CD4-positive, alpha-beta T cell treated with Interleukin-10 for 1 hour (primary cell): ENCODE results near the gene ITIH5.

Experiments
- DNase-seq: peaks from one replicate; pipeline ENCODE4 v3.0.0-alpha.2; 2020

ITIH5 gene

GRCh38 chr10:7579681-7580080 lies 87.1 kb downstream of the ITIH5 start:
- DNase-seq: no peak

- DNase-seq: no peak
Observed at GRCh38 chr10:7577579-7577978, 89.2 kb downstream of the ITIH5 start.

- DNase-seq: no peak
Observed at GRCh38 chr10:7577176-7577575, 89.6 kb downstream of the ITIH5 start.

GRCh38 chr10:7576340-7576739 lies 90.4 kb downstream of the ITIH5 start:
- DNase-seq: no peak

GRCh38 chr10:7572391-7572790 lies 94.4 kb downstream of the ITIH5 start:
- no peak for DNase-seq

GRCh38 chr10:7571981-7572380 lies 94.8 kb downstream of the ITIH5 start:
- no peak for DNase-seq

DNA sequence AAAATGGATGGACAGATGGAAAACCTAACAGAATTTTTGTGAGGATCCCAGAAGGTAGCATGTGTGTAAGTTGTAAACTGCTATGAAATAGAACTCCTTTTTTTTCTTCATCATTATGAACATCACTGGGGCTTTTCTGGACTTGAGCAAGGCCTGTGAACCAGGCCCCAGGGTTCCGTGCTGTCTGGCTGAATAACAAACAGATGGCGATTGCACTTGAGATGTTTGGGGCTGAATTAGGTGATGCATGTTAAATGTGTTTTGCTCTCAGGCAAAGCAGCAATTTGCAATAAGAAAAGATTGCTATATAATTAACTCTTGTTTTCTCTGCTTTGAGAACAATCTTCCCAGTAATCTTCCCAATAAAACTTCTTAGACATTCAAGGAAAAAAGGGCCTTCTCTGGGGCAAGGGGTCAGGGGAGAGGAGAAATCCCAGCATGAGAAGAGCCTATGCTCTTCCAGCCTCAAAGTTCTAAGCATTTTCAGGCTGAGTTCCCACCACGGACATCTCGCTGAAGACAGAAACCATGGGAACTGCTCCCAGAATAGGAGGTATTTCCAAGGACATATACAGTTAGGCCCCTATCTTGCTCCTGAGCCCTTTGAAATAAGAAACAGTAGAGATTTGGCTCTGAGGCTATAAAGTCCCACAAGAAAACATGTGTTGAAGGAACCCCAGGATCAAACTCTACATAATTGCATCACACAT lies 98.7 kb downstream of the ITIH5 start:
- no peak for DNase-seq

GRCh38 chr10:7566891-7567290 lies 99.9 kb downstream of the ITIH5 start:
- DNase-seq: no peak

DNA sequence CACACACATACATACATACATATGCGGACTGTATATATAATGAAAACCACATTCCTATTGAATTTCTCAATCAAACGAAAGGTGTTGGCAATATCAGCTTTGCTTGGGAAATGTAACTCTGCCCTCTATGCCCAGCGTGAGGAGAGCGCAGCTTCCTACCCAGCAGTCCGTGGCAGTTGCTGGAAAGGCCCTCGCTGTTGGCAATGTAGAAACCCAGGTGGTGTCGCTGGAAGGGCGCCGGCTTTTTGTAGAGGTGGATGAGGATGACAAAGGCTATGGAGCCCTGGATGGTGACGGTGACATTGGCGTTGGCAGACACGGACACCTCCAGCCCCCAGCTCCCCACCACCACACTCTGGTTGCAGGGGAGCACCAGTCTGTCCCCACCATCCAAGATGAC lies 100.9 kb downstream of the ITIH5 start:
- DNase-seq: no peak

GRCh38 chr10:7563770-7564169 lies 103.0 kb downstream of the ITIH5 start:
- DNase-seq: no peak

DNA sequence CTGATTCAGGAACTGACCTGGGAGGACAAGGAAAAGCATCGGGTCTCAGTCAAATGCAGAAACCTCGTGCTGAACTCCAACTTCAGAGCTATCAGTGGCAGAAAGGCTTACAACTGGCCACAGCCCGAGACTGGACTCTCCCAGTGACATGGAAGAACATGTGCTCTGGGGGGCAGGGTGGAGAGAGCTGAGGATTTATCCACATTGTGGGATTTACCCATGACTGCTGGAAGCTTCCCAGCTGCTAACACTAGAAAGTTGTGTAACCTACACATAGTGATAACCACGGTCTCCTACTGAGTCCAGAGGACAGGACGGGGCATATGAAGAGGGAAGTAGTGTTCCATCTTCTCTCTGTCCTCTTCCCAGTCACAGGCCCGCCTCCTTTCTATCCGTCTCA lies 103.4 kb downstream of the ITIH5 start:
- no peak for DNase-seq

- no peak for DNase-seq
Observed at GRCh38 chr10:7561985-7562384, 104.8 kb downstream of the ITIH5 start.

- no peak for DNase-seq
Observed at GRCh38 chr10:7561216-7561893, 105.4 kb downstream of the ITIH5 start.

DNA sequence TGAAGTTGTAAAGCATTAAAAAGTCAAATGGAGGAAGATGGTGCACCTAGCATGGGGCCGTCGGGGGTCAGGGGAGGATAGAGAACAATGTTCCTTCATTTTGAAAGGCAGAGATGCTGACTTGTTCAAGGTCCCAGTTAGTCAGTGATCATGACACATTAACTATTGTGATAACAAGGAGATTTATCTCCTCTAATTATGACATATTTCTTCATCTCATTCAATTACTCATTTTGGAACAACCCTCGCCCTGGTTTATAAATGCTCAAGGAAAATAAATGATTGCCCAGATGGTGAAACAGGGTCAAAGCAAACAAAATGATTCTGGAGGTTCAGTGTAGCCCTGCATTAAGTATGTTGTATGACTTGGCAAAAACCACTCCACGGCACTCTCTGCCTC lies 106.2 kb downstream of the ITIH5 start:
- no peak for DNase-seq

- DNase-seq: no peak
Observed at GRCh38 chr10:7559386-7559785, 107.4 kb downstream of the ITIH5 start.

DNA sequence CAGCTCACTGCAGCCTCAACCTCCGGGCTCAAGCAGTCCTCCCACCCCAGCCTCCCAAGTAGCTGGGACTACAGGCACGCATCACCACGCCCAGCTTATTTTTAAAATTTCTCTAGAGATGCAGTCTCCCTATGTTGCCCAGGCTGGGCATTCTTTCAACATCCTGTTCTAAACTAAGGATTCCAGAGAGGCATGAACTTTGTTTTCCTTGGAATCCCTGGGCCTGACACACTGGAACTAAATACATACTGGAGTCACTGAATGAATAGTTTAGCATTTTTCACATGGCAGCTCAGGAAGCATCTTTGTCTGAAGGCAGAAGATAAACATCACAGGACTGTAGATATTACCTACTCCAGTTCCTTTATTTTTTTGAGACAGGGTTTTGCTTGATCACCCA lies 108.7 kb downstream of the ITIH5 start:
- no peak for DNase-seq

DNA sequence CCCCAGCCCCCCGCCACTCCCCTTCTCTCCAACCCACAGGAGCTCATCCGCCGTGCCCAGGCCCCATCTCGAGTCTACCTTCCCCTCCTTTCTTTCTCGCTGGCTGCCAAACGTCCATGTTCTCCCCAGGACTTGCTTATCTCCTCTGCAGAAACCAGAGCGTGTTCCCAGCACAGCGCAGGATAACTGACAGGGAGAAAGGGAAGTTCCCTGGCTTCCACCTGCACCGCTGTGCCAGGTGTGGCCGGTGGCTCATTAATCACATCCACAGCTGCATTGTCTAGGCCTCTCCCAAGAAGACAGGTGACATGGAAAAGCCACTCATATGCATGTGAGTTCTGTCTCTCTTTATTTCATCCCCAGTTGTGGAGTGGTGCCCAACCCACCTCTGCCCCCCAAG lies 113.2 kb downstream of the ITIH5 start:
- no peak for DNase-seq

DNA sequence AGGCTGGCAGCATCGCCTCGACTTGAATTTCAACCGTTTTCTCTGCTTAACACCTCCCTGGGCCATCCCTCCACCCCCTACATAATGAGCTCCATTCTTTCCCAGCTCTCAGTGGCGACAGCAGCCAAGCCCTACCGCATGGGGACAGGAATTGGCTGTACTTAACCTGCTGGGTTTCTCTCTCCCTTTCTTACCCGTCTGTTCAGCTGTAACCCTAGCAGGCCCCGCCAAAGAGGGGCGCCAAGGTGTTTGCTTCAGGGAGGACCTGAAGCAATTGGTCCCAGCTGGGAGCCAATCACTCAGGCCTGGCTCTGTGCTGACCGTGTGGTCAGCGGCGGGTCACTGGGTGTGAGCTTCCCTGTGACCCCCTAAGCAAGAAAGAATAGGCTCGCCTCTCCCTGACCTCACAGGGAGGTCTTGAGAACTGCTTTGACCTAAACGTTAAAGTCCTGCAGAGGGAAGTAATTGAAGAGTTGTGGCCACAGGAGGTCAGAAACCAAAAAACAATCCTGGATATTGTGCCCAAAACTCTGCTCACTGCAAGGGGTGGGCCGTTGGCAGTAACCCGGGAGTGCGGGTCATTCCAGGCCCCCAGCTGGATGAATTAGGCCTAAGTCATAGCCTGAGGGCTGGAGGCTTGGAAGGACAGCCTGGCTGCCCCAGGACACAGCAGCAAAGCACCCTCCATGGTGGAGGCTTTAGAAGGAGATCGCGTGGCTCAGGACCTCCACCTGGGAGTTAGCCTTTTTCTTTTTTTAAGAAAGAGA lies 114.6 kb downstream of the ITIH5 start:
- no peak for DNase-seq

GRCh38 chr10:7551289-7551688 lies 115.5 kb downstream of the ITIH5 start:
- DNase-seq: no peak

- DNase-seq: no peak
Observed at GRCh38 chr10:7550013-7550412, 116.8 kb downstream of the ITIH5 start.

GRCh38 chr10:7547829-7548228 lies 118.9 kb downstream of the ITIH5 start:
- no peak for DNase-seq

- DNase-seq: no peak
Observed at GRCh38 chr10:7547206-7547605, 119.6 kb downstream of the ITIH5 start.

- DNase-seq: no peak
Observed at GRCh38 chr10:7546385-7546967, 120.3 kb downstream of the ITIH5 start.

- no peak for DNase-seq
Observed at GRCh38 chr10:7545792-7546191, 121.0 kb downstream of the ITIH5 start.
